ENCODE measurements around the gene RGS7. TPM values are rescaled to one million over a fixed set of nuclear protein-coding genes. Genes with fewer than 3 reads are reported as not detected.

RGS7 gene
- polyA plus RNA-seq, 1 donor from 2014 or later, result 24.2 TPM

DNA sequence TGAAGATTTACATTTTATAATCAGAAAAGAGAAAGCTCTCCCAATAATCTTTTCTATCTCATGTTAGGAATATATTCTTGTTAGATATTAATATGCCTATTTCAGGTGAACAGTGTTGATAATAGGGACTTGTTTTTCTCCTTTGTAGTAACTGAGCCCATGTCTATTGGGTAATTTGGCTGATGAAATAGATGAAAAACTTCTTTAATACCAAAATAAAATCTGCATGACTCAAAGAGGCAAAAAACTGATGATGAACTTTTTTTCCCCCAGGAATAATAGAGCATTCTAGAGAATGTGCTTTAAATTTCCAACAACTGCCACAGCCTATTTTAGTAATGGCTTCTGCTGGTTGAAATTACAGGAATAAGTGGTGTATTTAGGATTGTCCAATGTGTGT, 566.1 kb downstream of the RGS7 start:
- H3K36me3 ChIP-seq (ENCODE audit: insufficient read depth, low read length), result no peaks in the 10 kb centered on the region
- H3K4me2 ChIP-seq (ENCODE audit: low read length), result no peak overlapping the region
- H3F3A ChIP-seq (ENCODE audit: insufficient read depth, low read length, poor library complexity, severe bottlenecking), result no peaks in the 10 kb centered on the region
- no peak overlapping the region for H3K27ac ChIP-seq (ENCODE audit: low read length)
- no peak overlapping the region for H2AFZ ChIP-seq (ENCODE audit: low read depth, low read length)
- TF ChIP-seq MXI1 (conservative IDR thresholded peaks at IDR 0.05; ENCODE audit: poor library complexity, severe bottlenecking) (no peak), EZH2 (IDR thresholded peaks at IDR 0.05; ENCODE audit: borderline replicate concordance, insufficient read depth, low read length, poor library complexity, severe bottlenecking) (no peak), RAD21 (conservative IDR thresholded peaks at IDR 0.05) (no peak), TAF1 (IDR thresholded peaks at IDR 0.05; ENCODE audit: low read depth) (no peak), POLR2AphosphoS5 (IDR thresholded peaks at IDR 0.05) (no peak), EP300 (conservative IDR thresholded peaks at IDR 0.05; ENCODE audit: poor library complexity, severe bottlenecking) (no peak), SMC3 (conservative IDR thresholded peaks at IDR 0.05; ENCODE audit: poor library complexity) (no peak)
- TF ChIP-seq, protein P1, sequence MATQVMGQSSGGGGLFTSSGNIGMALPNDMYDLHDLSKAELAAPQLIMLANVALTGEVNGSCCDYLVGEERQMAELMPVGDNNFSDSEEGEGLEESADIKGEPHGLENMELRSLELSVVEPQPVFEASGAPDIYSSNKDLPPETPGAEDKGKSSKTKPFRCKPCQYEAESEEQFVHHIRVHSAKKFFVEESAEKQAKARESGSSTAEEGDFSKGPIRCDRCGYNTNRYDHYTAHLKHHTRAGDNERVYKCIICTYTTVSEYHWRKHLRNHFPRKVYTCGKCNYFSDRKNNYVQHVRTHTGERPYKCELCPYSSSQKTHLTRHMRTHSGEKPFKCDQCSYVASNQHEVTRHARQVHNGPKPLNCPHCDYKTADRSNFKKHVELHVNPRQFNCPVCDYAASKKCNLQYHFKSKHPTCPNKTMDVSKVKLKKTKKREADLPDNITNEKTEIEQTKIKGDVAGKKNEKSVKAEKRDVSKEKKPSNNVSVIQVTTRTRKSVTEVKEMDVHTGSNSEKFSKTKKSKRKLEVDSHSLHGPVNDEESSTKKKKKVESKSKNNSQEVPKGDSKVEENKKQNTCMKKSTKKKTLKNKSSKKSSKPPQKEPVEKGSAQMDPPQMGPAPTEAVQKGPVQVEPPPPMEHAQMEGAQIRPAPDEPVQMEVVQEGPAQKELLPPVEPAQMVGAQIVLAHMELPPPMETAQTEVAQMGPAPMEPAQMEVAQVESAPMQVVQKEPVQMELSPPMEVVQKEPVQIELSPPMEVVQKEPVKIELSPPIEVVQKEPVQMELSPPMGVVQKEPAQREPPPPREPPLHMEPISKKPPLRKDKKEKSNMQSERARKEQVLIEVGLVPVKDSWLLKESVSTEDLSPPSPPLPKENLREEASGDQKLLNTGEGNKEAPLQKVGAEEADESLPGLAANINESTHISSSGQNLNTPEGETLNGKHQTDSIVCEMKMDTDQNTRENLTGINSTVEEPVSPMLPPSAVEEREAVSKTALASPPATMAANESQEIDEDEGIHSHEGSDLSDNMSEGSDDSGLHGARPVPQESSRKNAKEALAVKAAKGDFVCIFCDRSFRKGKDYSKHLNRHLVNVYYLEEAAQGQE (IDR thresholded peaks at IDR 0.05; ENCODE audit: borderline replicate concordance), result no peak
- TF ChIP-seq, protein P2, sequence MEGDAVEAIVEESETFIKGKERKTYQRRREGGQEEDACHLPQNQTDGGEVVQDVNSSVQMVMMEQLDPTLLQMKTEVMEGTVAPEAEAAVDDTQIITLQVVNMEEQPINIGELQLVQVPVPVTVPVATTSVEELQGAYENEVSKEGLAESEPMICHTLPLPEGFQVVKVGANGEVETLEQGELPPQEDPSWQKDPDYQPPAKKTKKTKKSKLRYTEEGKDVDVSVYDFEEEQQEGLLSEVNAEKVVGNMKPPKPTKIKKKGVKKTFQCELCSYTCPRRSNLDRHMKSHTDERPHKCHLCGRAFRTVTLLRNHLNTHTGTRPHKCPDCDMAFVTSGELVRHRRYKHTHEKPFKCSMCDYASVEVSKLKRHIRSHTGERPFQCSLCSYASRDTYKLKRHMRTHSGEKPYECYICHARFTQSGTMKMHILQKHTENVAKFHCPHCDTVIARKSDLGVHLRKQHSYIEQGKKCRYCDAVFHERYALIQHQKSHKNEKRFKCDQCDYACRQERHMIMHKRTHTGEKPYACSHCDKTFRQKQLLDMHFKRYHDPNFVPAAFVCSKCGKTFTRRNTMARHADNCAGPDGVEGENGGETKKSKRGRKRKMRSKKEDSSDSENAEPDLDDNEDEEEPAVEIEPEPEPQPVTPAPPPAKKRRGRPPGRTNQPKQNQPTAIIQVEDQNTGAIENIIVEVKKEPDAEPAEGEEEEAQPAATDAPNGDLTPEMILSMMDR (IDR thresholded peaks at IDR 0.05; ENCODE audit: poor library complexity, severe bottlenecking), result no peak
- no peaks in the 10 kb centered on the region for H3K9me3 ChIP-seq (ENCODE audit: low read length)
- H3K9me2 ChIP-seq (ENCODE audit: insufficient read depth, low read length), result no peaks in the 10 kb centered on the region
- no peaks in the 10 kb centered on the region for H3K79me2 ChIP-seq (replicated peaks; ENCODE audit: insufficient read depth, low read length)
- H3K9ac ChIP-seq (ENCODE audit: low read length), result no peak overlapping the region
- H4K20me1 ChIP-seq (ENCODE audit: insufficient read depth), result no peaks in the 10 kb centered on the region
- H3K4me3 ChIP-seq (ENCODE audit: low read length), result no peak overlapping the region
- no peaks in the 10 kb centered on the region for H3K27me3 ChIP-seq (ENCODE audit: insufficient read depth, low read depth, low read length)

DNA sequence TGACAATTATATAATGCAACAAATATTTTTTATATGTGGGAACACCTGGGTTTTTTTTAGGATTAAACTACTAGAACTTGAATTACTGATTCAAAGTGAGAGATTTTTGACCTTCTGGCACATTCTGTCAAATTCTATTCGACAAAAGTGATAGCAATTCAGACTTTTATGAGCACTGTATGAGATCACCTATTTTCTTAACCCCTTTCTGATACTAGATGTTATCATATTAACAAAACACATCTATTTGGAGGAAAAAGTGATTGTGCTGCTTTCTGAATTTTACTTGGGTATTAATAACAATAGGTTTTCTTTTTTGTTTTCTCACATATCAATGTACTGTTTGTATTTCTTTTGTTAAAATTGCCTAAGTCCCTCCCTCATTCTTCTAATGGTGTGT, 570.1 kb downstream of the RGS7 start:
- no peak overlapping the region for H3K4me3 ChIP-seq (ENCODE audit: low read length)
- no peaks in the 10 kb centered on the region for H4K20me1 ChIP-seq (ENCODE audit: insufficient read depth)
- H3K79me2 ChIP-seq (replicated peaks; ENCODE audit: insufficient read depth, low read length), result no peaks in the 10 kb centered on the region
- H3K9me2 ChIP-seq (ENCODE audit: insufficient read depth, low read length), result no peaks in the 10 kb centered on the region
- H3K4me2 ChIP-seq (ENCODE audit: low read length), result no peak overlapping the region
- H3K27me3 ChIP-seq (ENCODE audit: insufficient read depth, low read depth, low read length), result no peaks in the 10 kb centered on the region
- H3K9ac ChIP-seq (ENCODE audit: low read length), result no peak overlapping the region
- no peak overlapping the region for H2AFZ ChIP-seq (ENCODE audit: low read depth, low read length)
- no peaks in the 10 kb centered on the region for H3K9me3 ChIP-seq (ENCODE audit: low read length)
- no peak overlapping the region for H3K27ac ChIP-seq (ENCODE audit: low read length)
- no peaks in the 10 kb centered on the region for H3F3A ChIP-seq (ENCODE audit: insufficient read depth, low read length, poor library complexity, severe bottlenecking)
- no peaks in the 10 kb centered on the region for H3K36me3 ChIP-seq (ENCODE audit: insufficient read depth, low read length)
- no peak for TF ChIP-seq TAF1 (IDR thresholded peaks at IDR 0.05; ENCODE audit: low read depth)
- no peak for TF ChIP-seq RAD21 (conservative IDR thresholded peaks at IDR 0.05)
- no peak for TF ChIP-seq EZH2 (IDR thresholded peaks at IDR 0.05; ENCODE audit: borderline replicate concordance, insufficient read depth, low read length, poor library complexity, severe bottlenecking)
- no peak for TF ChIP-seq SMC3 (conservative IDR thresholded peaks at IDR 0.05; ENCODE audit: poor library complexity)
- no peak for TF ChIP-seq EP300 (conservative IDR thresholded peaks at IDR 0.05; ENCODE audit: poor library complexity, severe bottlenecking)
- TF ChIP-seq, protein P2 (IDR thresholded peaks at IDR 0.05; ENCODE audit: poor library complexity, severe bottlenecking), result no peak
- no peak for TF ChIP-seq POLR2AphosphoS5 (IDR thresholded peaks at IDR 0.05)
- TF ChIP-seq MXI1 (conservative IDR thresholded peaks at IDR 0.05; ENCODE audit: poor library complexity, severe bottlenecking), result no peak
- TF ChIP-seq, protein P1 (IDR thresholded peaks at IDR 0.05; ENCODE audit: borderline replicate concordance), result no peak
